NT2/D1 (cell line): ENCODE results near the gene GALNT4.

Source experiments
- DNase-seq: peaks from one replicate; pipeline ENCODE4 v3.0.0-alpha.2; 2011; ENCODE audit warnings: low read depth, low spot score
- H3K27me3 ChIP-seq: 2 replicates; pipeline ENCODE4 v1.6.0; 2011; ENCODE audit warnings: mild to moderate bottlenecking; ENCODE audit not compliant: insufficient read length, insufficient read depth
- H3K36me3 ChIP-seq: 2 replicates; pipeline ENCODE4 v1.6.1; 2011; ENCODE audit warnings: mild to moderate bottlenecking, low read length, mixed read lengths; ENCODE audit not compliant: insufficient read depth, insufficient read length
- H3K4me1 ChIP-seq: 2 replicates; pipeline ENCODE4 v1.5.1; 2011; ENCODE audit not compliant: insufficient read depth, insufficient read length
- H3K4me3 ChIP-seq: 2 replicates; pipeline ENCODE4 v1.5.1; 2011; ENCODE audit warnings: low read depth; ENCODE audit not compliant: insufficient read length
- H3K9ac ChIP-seq: 2 replicates; pipeline ENCODE4 v1.6.0; 2011; ENCODE audit warnings: low read depth; ENCODE audit not compliant: insufficient read length
- H3K9me3 ChIP-seq: 2 replicates; pipeline ENCODE4 v1.5.1; 2011; ENCODE audit warnings: mild to moderate bottlenecking, low read length; ENCODE audit not compliant: insufficient read depth
- SUZ12 ChIP-seq: IDR thresholded peaks from 2 replicates; pipeline ENCODE4 v1.6.1; 2011; ENCODE audit not compliant: insufficient read length, insufficient read depth; ENCODE audit errors: extremely low read depth
- YY1 ChIP-seq: IDR thresholded peaks from 2 replicates; pipeline ENCODE4 v1.6.1; 2011; ENCODE audit not compliant: insufficient read length, insufficient read depth
- ZNF274 ChIP-seq: IDR thresholded peaks from 2 replicates; pipeline ENCODE4 v1.6.1; 2011; ENCODE audit warnings: mild to moderate bottlenecking, low read depth, low read length

Gene GALNT4

GRCh38 chr12:89501793-89502192 lies 22.8 kb downstream of the GALNT4 start:
- TF ChIP-seq SUZ12 (no peak), ZNF274 (no peak), YY1 (no peak)
- H3K4me1 ChIP-seq, result no peaks in the 10 kb centered on the region
- no peaks in the 10 kb centered on the region for H3K36me3 ChIP-seq
- no peak overlapping the region for H3K4me3 ChIP-seq
- H3K9ac ChIP-seq, result no peak overlapping the region
- no peaks in the 10 kb centered on the region for H3K27me3 ChIP-seq
- no peaks in the 10 kb centered on the region for H3K9me3 ChIP-seq
- no peak for DNase-seq

GRCh38 chr12:89499857-89500256 lies 24.7 kb downstream of the GALNT4 start:
- no peak for DNase-seq
- H3K9ac ChIP-seq, result no peak overlapping the region
- H3K9me3 ChIP-seq, result no peaks in the 10 kb centered on the region
- H3K4me1 ChIP-seq, result no peaks in the 10 kb centered on the region
- H3K27me3 ChIP-seq, result no peaks in the 10 kb centered on the region
- no peak for TF ChIP-seq ZNF274
- TF ChIP-seq YY1, result no peak
- no peak for TF ChIP-seq SUZ12
- H3K4me3 ChIP-seq, result no peak overlapping the region
- no peaks in the 10 kb centered on the region for H3K36me3 ChIP-seq

- Histone ChIP-seq H3K36me3 (no peaks in the 10 kb centered on the region), H3K9ac (no peak overlapping the region), H3K9me3 (no peaks in the 10 kb centered on the region), H3K4me1 (no peaks in the 10 kb centered on the region), H3K27me3 (no peaks in the 10 kb centered on the region), H3K4me3 (no peak overlapping the region)
- no peak for TF ChIP-seq ZNF274
- TF ChIP-seq SUZ12, result no peak
- TF ChIP-seq YY1, result no peak
- no peak for DNase-seq
Measured at GRCh38 chr12:89497467-89497866, 27.1 kb downstream of the GALNT4 start.

GRCh38 chr12:89497005-89497404 lies 27.6 kb downstream of the GALNT4 start:
- Histone ChIP-seq H3K9me3 (no peaks in the 10 kb centered on the region), H3K4me1 (no peaks in the 10 kb centered on the region), H3K36me3 (no peaks in the 10 kb centered on the region), H3K9ac (no peak overlapping the region), H3K27me3 (no peaks in the 10 kb centered on the region), H3K4me3 (no peak overlapping the region)
- TF ChIP-seq SUZ12, result no peak
- no peak for DNase-seq

GRCh38 chr12:89494411-89495231 lies 30.0 kb downstream of the GALNT4 start:
- no peaks in the 10 kb centered on the region for H3K36me3 ChIP-seq
- TF ChIP-seq SUZ12 (no peak), YY1 (no peak), ZNF274 (no peak)
- no peaks in the 10 kb centered on the region for H3K27me3 ChIP-seq
- no peaks in the 10 kb centered on the region for H3K4me1 ChIP-seq
- no peak overlapping the region for H3K4me3 ChIP-seq
- no peaks in the 10 kb centered on the region for H3K9me3 ChIP-seq
- DNase-seq, result no peak
- no peak overlapping the region for H3K9ac ChIP-seq

- Histone ChIP-seq H3K9ac (no peak overlapping the region), H3K27me3 (no peaks in the 10 kb centered on the region), H3K4me3 (no peak overlapping the region), H3K4me1 (no peaks in the 10 kb centered on the region), H3K9me3 (no peaks in the 10 kb centered on the region), H3K36me3 (peaks cover 3% of the 10 kb centered on the region)
- TF ChIP-seq ZNF274 (no peak), SUZ12 (no peak)
- no peak for DNase-seq
Measured at GRCh38 chr12:89493670-89494302, 30.8 kb downstream of the GALNT4 start.

GRCh38 chr12:89492883-89493282 lies 31.7 kb downstream of the GALNT4 start:
- Histone ChIP-seq H3K36me3 (peaks cover 3% of the 10 kb centered on the region), H3K9me3 (no peaks in the 10 kb centered on the region), H3K9ac (no peak overlapping the region), H3K4me3 (no peak overlapping the region), H3K27me3 (no peaks in the 10 kb centered on the region), H3K4me1 (no peaks in the 10 kb centered on the region)
- TF ChIP-seq YY1 (no peak), SUZ12 (no peak), ZNF274 (no peak)
- no peak for DNase-seq

- Histone ChIP-seq H3K27me3 (no peaks in the 10 kb centered on the region), H3K9ac (no peak overlapping the region), H3K36me3 (peaks cover 3% of the 10 kb centered on the region), H3K4me3 (no peak overlapping the region), H3K4me1 (no peaks in the 10 kb centered on the region), H3K9me3 (no peaks in the 10 kb centered on the region)
- no peak for TF ChIP-seq SUZ12
- TF ChIP-seq YY1, result no peak
- DNase-seq, result no peak
Measured at GRCh38 chr12:89490922-89491321, 33.7 kb downstream of the GALNT4 start.
